Neuronal stem cell (in vitro differentiated cells): ENCODE measurements around the gene TDRD9.

Experiments
- DNase-seq: peaks from one replicate; pipeline ENCODE4 v3.0.0-alpha.2; 2013; ENCODE audit warnings: low spot score
- H2AFZ ChIP-seq: one replicate; pipeline ENCODE4 v1.6.1; 2013; ENCODE audit warnings: mild to moderate bottlenecking, low read length, inconsistent platforms
- H2AK5ac ChIP-seq: 2 replicates; pipeline ENCODE4 v1.6.1; 2013; ENCODE audit warnings: low read depth, mild to moderate bottlenecking, inconsistent platforms, low read length, moderate library complexity, mixed read lengths
- H2BK120ac ChIP-seq: 2 replicates; pipeline ENCODE4 v1.6.1; 2013; ENCODE audit warnings: low read depth, mild to moderate bottlenecking, inconsistent platforms, low read length, moderate library complexity, mixed read lengths
- H2BK12ac ChIP-seq: one replicate; pipeline ENCODE4 v1.6.1; 2013; ENCODE audit warnings: low read length, inconsistent platforms
- H2BK15ac ChIP-seq: 2 replicates; pipeline ENCODE4 v1.6.1; 2013; ENCODE audit warnings: mild to moderate bottlenecking, low read length, inconsistent platforms, mixed read lengths
- H2BK5ac ChIP-seq: one replicate; pipeline ENCODE4 v1.6.1; 2013; ENCODE audit warnings: inconsistent platforms, mild to moderate bottlenecking, low read length, moderate library complexity
- H3K14ac ChIP-seq: one replicate; pipeline ENCODE4 v1.6.1; 2013; ENCODE audit warnings: low read length, inconsistent platforms
- H3K18ac ChIP-seq: 2 replicates; pipeline ENCODE4 v1.6.1; 2013; ENCODE audit warnings: low read length, inconsistent platforms
- H3K23ac ChIP-seq: 2 replicates; pipeline ENCODE4 v1.6.1; 2013; ENCODE audit warnings: low read depth, mild to moderate bottlenecking, mixed read lengths, low read length, inconsistent platforms; ENCODE audit not compliant: poor library complexity
- H3K27ac ChIP-seq: replicated peaks from 3 replicates; pipeline ENCODE4 v1.5.1; 2013; ENCODE audit warnings: low read length, inconsistent platforms
- H3K27me3 ChIP-seq, 3 experiments: 2 replicates each; pipeline ENCODE4 v1.6.1; 2013; ENCODE audit warnings: low read length in 3 of 3, mild to moderate bottlenecking in 2 of 3, inconsistent platforms in 1 of 3, low read depth in 1 of 3, mixed read lengths in 1 of 3, moderate library complexity in 1 of 3; ENCODE audit not compliant: control insufficient read depth in 3 of 3, insufficient read depth in 3 of 3
- H3K36me3 ChIP-seq, 2 donors: replicated peaks in 1 of 2; 2 replicates each; pipeline ENCODE4 v1.6.1; 2013; ENCODE audit warnings: low read length in 2 of 2; ENCODE audit not compliant: control insufficient read depth in 2 of 2, insufficient read depth in 2 of 2
- H3K4ac ChIP-seq: 2 replicates; pipeline ENCODE4 v1.6.1; 2013; ENCODE audit warnings: inconsistent platforms, mild to moderate bottlenecking, low read length, moderate library complexity
- H3K4me1 ChIP-seq, 2 donors: 1 replicate in 1 of 2; 2 replicates in 1 of 2; pipeline ENCODE4 v1.6.1; 2013; ENCODE audit warnings: low read length in 2 of 2, low read depth in 1 of 2; ENCODE audit not compliant: control insufficient read depth in 2 of 2, insufficient read depth in 1 of 2
- H3K4me2 ChIP-seq: one replicate; pipeline ENCODE4 v1.6.1; 2013; ENCODE audit warnings: mild to moderate bottlenecking, low read length, inconsistent platforms; ENCODE audit not compliant: insufficient read depth, poor library complexity, severe bottlenecking
- H3K4me3 ChIP-seq, 2 donors: 2 replicates each; pipeline ENCODE4 v1.5.1; 2013; ENCODE audit warnings: low read length in 2 of 2, mild to moderate bottlenecking in 2 of 2, inconsistent platforms in 1 of 2, moderate library complexity in 1 of 2
- H3K79me1 ChIP-seq: one replicate; pipeline ENCODE4 v1.6.1; 2013; ENCODE audit warnings: low read depth, mild to moderate bottlenecking, inconsistent platforms, low read length, moderate library complexity
- H3K9ac ChIP-seq: one replicate; pipeline ENCODE4 v1.6.1; 2013; ENCODE audit warnings: mild to moderate bottlenecking, low read depth, low read length, inconsistent platforms; ENCODE audit not compliant: poor library complexity
- H3K9me3 ChIP-seq, 2 donors: replicated peaks in 1 of 2; 2 replicates each; pipeline versions ENCODE3 to v1.6.1; 2013; ENCODE audit warnings: low read length in 2 of 2, mild to moderate bottlenecking in 2 of 2, inconsistent platforms in 1 of 2, low read depth in 1 of 2, mixed read lengths in 1 of 2, moderate library complexity in 1 of 2; ENCODE audit not compliant: control insufficient read depth in 2 of 2, insufficient read depth in 1 of 2
- H4K8ac ChIP-seq: one replicate; pipeline ENCODE4 v1.6.1; 2013; ENCODE audit warnings: low read depth, mild to moderate bottlenecking, inconsistent platforms, low read length, moderate library complexity
- H4K91ac ChIP-seq: one replicate; pipeline ENCODE4 v1.6.1; 2013; ENCODE audit warnings: low read length, low read depth, mild to moderate bottlenecking, inconsistent platforms; ENCODE audit not compliant: poor library complexity
- WGBS, 2 donors: extraction: QIAGEN DNeasy Blood & Tissue Kit; methylation state at CpG; one replicate each; pipeline ENCODE4 v1.1.7; 2013; ENCODE audit warnings: missing lambda C conversion rate in 2 of 2, mixed read lengths in 1 of 2; ENCODE audit not compliant: insufficient read length in 2 of 2, insufficient replicate concordance in 1 of 2; ENCODE audit errors: extremely low coverage in 2 of 2; 5-methylcytosine and 5-hydroxymethylcytosine counted together

The TDRD9 gene

DNA sequence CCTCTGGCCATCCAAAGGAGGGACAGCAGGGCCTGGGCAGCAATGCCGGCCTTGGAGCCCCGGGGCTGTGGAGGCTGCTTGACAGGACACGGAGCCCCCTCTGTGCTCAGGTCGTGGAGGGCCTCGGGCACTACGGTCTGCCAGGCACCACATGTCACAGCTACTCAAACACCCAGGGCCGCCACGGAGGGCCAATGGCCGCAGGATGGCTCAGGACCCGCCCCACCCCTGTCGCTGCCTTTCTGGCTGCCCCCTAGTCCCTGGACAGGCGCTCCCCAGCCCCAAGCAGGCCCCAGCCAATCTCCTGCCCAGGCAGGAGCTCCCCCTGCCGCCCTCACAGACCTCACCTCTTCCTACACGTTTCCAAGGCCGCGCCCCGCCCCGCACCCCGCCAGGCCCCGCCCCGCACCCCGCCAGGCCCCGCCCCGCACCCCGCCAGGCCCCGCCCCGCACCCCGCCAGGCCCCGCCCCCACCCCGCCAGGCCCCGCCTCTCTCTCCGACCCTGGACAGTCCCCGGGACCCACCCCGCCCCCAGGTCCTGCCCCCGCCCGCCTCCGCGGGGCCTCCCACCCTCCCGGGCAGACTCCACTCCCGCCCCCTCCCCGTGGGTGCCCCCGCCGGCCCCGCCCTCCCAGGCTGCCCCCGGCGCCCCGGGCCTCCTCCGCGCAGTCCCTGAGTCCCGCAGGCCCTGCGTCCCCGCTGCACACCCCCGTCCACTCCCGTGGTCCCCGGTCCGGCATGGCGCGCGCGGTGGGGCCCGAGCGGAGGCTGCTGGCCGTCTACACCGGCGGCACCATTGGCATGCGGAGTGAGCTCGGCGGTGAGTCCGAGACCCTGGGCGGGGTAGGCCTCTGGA lies 157.0 kb downstream of the TDRD9 start, which contains the start of gene ASPG:
TSS of gene ASPG (plus strand) at position 669 of the 857 bp plus-strand sequence. CDS start at position 740, 71 bp downstream.
- Histone ChIP-seq H2BK5ac (peak within 1 kb of the TSS; percentile 96), H4K8ac (peak within 1 kb of the TSS; percentile 65), H3K79me1 (no peaks in the 10 kb centered on the region), H3K18ac (peak within 1 kb of the TSS; percentile 87), H3K23ac (peak within 1 kb of the TSS; percentile 43), H3K4me3 (peak within 1 kb of the TSS in 1 of 2 donors; percentile 24), H3K27me3 (peaks cover 0 to 75% (median 0%) of the 10 kb centered on the region in 3 experiments), H3K14ac (peak within 1 kb of the TSS; percentile 89), H2AK5ac (peak within 1 kb of the TSS; percentile 88), H2BK15ac (peak within 1 kb of the TSS; percentile 75), H3K4me1 (no peaks in the 10 kb centered on the region), H2BK12ac (peak within 1 kb of the TSS; percentile 73), H3K36me3 (no peaks in the 10 kb centered on the region), H3K9me3 (no peaks in the 10 kb centered on the region), H2AFZ (no peak within 1 kb of the TSS), H3K4me2 (no peak within 1 kb of the TSS), H2BK120ac (peak within 1 kb of the TSS; percentile 81), H3K9ac (peak within 1 kb of the TSS; percentile 21), H3K27ac (no peak within 1 kb of the TSS), H4K91ac (no peak within 1 kb of the TSS), H3K4ac (peak within 1 kb of the TSS; percentile 23)
- no peak for DNase-seq
- WGBS, 2 donors = no CpG with 5 or more reads among the region's 70 CpGs

DNA sequence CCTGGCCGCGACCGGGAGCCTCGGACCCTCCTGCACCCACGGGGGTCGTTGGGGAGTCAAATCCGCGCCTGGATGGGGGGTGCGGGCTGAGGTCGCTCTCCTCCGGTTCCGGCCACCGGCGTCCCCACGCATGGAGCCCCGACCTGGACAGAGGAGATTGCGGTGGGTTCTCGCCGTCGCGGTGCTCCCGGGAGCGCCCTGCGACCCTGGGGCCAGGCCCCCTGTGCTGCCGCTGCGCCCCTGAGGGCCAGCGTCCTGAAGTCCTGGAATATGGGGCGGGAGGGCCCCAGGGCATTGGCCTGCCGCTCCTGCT lies 157.6 kb downstream of the TDRD9 start:
- H3K27me3 ChIP-seq = peaks cover 0 to 69% (median 0%) of the 10 kb centered on the region in 3 experiments
- H3K79me1 ChIP-seq = no peaks in the 10 kb centered on the region
- no peak overlapping the region for H2AFZ ChIP-seq
- WGBS, 2 donors = no CpG with 5 or more reads among the region's 29 CpGs
- H3K36me3 ChIP-seq = no peaks in the 10 kb centered on the region
- H3K27ac ChIP-seq = no peak overlapping the region
- H2BK12ac ChIP-seq = peak overlapping the region; percentile 73
- no peak overlapping the region for H2BK120ac ChIP-seq
- H3K9me3 ChIP-seq = peaks cover 0 to 2% of the 10 kb centered on the region in 2 donors
- peak overlapping the region; percentile 75 for H2BK15ac ChIP-seq
- no peak overlapping the region for H3K9ac ChIP-seq
- no peak overlapping the region for H3K4me2 ChIP-seq
- peak overlapping the region; percentile 87 for H3K18ac ChIP-seq
- no peak overlapping the region for H3K23ac ChIP-seq
- no peak overlapping the region for H4K8ac ChIP-seq
- DNase-seq = no peak
- no peak overlapping the region for H4K91ac ChIP-seq
- H3K14ac ChIP-seq = no peak overlapping the region
- H3K4me1 ChIP-seq = no peaks in the 10 kb centered on the region
- no peak overlapping the region for H3K4ac ChIP-seq
- peak overlapping the region in 1 of 2 donors; percentile 24 for H3K4me3 ChIP-seq
- H2BK5ac ChIP-seq = no peak overlapping the region
- H2AK5ac ChIP-seq = peak overlapping the region; percentile 88

DNA sequence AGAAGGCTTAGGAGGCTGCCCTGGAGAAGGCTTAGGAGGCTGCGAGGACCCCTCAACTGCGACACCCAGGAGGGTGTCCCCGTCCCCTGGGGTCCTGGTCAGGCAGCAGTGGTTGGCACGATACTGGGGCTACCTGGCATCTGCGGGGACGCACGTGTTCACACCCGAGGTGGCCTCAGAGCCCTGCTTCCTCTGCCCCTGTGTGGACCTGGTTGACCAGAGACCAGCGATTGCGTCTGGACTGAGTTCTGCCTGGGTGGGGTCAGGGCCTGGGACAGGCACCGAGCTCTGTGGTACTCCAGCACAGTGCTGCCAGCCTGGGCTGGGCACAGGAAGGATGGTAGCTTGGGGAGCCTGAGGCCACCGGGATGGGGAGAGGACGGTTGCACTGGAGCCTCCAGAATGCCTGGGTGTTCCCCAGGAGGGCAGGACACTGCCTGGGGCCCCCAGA lies 158.0 kb downstream of the TDRD9 start:
- H2BK15ac ChIP-seq = peak overlapping the region; percentile 75
- peak overlapping the region; percentile 4 for H3K9ac ChIP-seq
- H3K4me1 ChIP-seq = no peaks in the 10 kb centered on the region
- peaks cover 0 to 2% of the 10 kb centered on the region in 2 donors for H3K9me3 ChIP-seq
- H3K36me3 ChIP-seq = no peaks in the 10 kb centered on the region
- no peak overlapping the region for H3K27ac ChIP-seq
- no CpG with 5 or more reads among the region's 13 CpGs for WGBS, 2 donors
- no peak overlapping the region for H3K4me2 ChIP-seq
- peak overlapping the region; percentile 23 for H3K4ac ChIP-seq
- H2AFZ ChIP-seq = no peak overlapping the region
- no peak overlapping the region for H3K4me3 ChIP-seq
- H2BK5ac ChIP-seq = peak overlapping the region; percentile 96
- H4K8ac ChIP-seq = no peak overlapping the region
- no peak overlapping the region for H3K23ac ChIP-seq
- H2BK120ac ChIP-seq = peak overlapping the region; percentile 81
- H3K27me3 ChIP-seq = peaks cover 0 to 65% (median 0%) of the 10 kb centered on the region in 3 experiments
- peak overlapping the region; percentile 88 for H2AK5ac ChIP-seq
- no peak overlapping the region for H4K91ac ChIP-seq
- no peak overlapping the region for H3K14ac ChIP-seq
- H2BK12ac ChIP-seq = peak overlapping the region; percentile 58
- H3K79me1 ChIP-seq = no peaks in the 10 kb centered on the region
- no peak for DNase-seq
- H3K18ac ChIP-seq = peak overlapping the region; percentile 87
